GM18508 (cell line): ENCODE results near the gene MCC.

Source experiments
- ATAC-seq: cut with Tn5 transposase; IDR thresholded peaks from one replicate; pipeline ENCODE4 v1.9.1; 2021; ENCODE audit warnings: moderate number of reproducible peaks; ENCODE audit not compliant: insufficient read depth, unreplicated experiment

The MCC gene

GRCh38 chr5:113034182-113034773 is 454.0 kb downstream of the MCC start:
- ATAC-seq: no peak

DNA sequence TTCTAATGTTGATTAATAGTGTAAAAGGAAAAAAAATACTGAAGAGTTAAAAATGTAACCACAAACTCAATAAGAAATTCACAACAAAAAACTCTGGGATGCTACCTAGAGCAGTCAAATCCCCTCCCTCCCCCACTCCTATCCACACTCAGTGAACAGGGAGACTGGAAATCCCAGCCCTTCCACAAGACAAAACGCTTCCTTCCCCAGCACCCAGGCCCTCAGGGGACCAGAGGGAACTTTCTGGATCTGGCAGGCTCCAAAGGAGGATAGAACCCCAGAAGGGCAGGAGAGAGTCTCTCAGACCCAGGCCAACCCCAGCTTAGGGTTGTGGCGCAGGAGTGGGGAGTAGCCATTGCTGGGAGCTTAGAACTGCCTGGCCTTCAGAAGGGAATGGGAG is 456.7 kb downstream of the MCC start:
- no peak for ATAC-seq

DNA sequence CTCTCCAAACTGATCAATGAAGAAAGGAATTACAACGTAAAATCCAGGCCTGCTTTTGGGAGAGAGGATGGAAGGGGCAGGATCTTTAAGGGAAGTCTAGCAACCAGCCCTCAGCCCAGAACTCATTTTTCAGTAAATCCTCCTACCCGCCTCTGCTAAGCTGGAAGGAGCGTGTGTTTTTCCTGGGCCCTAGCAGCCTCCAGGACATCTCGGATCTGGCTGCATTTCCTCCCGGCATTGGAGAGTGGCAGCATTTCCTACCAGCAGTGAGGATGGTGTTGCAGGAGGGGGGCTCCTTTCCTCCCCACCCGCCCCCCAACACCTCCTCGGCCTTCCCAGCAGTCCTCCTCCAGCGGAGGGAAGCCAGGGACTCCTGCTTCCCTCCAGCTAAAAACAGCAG is 457.1 kb downstream of the MCC start:
- ATAC-seq: no peak

- no peak for ATAC-seq
Measured at GRCh38 chr5:113029614-113030013, 458.6 kb downstream of the MCC start.

GRCh38 chr5:113027431-113027830 is 460.8 kb downstream of the MCC start:
- ATAC-seq: no peak

DNA sequence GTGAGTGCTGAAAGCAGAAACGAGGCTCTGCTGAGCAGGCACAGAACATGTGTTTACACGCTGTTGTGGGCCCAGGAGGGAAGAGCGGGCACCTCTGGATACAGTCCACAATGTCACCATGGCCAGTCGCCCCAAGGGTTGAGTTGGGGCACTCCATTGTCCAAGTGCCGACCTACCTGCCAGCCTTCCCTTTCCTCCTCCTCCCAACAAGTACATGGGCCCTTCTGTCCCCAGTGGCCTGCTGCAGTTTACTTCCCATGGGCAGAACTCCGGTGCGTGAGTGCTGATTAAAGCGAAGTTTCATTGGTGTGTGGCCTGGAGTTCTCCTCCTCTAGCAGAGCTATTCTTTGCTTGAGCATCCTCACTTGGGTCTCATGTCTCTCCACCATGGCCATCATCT is 461.2 kb downstream of the MCC start:
- no peak for ATAC-seq

- no peak for ATAC-seq
Measured at GRCh38 chr5:113026211-113026610, 462.0 kb downstream of the MCC start.

GRCh38 chr5:113025596-113025995 is 462.7 kb downstream of the MCC start:
- no peak for ATAC-seq

DNA sequence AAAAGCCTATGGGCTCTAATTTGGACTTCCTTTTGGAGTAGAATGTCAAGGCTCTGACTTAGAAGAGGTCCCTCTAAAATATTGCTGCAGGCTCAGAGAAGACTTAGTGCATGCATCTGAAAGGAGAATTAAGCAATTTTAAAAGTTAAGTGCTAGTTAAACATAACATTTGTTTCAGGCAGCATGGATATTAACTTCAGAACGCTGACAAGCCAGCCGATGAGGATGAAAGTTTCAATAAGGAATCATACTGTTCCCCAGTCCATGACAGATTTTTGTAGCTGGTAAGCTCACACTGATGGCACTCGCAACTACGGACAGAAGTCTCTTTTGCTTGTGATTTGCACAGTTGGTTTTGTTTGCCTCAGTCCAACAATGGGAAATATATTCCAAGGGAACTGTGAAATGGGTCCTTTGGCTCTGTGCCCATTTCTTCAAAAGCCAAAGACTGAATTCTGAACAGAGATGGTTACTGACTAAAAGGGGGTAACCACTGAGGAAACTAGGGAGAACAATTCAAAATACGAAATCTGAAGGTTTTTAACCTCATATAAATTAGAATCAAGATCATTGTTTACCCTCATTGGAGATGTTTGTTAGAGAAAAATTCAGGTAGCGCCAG is 464.1 kb downstream of the MCC start:
- no peak for ATAC-seq

- peak; percentile 55 for ATAC-seq
Measured at GRCh38 chr5:113022661-113023060, 465.6 kb downstream of the MCC start.

DNA sequence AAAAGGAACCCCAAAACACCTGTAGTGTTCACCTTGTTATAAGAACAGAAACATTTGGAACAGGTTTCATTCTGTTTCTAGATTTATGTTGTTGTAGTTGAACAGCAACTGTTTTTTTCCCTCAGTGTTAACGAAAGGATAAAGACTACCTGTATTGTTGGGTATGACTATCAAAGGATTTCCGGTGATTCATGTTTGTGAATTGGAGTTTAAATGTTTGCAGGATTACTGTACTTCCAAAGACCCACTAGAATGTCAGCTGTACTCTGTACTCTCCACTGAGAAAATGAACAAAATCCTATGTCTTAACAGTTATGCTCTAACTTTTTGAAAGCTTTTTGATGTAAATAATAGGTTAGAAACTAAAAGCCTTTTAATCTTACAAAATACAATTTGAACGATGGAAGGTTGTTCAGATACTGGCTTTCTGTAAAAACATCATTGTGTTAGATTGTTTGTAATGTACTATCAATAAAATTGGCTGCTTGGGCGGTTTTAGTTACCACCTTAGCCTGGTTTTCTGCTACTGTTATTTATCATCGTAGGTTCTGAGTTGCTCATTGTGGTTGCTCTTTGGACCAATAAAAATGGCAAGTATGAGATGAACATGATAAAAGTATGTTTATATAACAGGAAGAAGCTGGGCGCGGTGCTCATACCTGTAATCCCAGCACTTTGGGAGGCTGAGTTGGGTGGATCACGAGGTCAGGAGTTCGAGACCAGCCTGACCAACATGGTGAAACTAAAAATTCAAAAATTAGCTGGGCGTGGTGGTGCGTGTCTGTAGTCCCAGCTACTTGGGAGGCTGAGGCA is 467.6 kb downstream of the MCC start:
- no peak for ATAC-seq

DNA sequence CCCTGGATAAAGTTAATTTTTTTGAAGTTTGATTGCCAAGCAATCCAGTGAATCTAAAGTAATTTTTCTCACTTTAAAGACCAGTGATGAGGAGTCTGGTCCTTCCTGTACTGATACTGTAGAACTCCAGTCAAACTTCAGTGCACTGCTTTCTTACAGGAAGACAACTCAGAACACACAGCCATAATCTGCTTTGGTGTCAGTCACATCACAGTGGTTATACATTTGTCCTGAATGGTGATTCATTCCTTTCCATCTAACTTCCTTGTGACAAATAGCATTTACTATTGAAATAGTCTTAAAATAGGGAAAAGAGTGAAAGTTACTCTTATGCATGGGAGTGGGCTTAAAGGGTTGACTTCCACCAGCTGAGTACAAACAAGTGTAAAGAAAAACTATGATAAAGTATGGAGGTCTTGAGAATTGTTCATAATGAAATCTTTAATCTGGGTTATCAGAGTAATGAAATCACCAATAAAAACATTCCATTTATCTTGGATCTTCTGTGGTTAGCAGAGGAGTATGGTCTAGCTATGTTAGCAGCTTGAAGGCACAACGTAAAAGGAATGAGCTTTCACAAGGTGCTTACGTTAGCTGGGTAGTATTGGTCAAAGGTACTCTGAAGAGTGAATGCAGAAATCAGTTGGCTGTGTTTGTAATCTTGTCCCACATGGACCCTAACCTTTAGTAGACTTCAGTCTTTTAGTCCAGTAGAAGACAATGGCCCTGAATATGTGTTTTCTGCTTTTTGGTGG is 470.2 kb downstream of the MCC start:
- ATAC-seq: no peak

GRCh38 chr5:113005454-113005853 is 482.8 kb downstream of the MCC start:
- no peak for ATAC-seq

DNA sequence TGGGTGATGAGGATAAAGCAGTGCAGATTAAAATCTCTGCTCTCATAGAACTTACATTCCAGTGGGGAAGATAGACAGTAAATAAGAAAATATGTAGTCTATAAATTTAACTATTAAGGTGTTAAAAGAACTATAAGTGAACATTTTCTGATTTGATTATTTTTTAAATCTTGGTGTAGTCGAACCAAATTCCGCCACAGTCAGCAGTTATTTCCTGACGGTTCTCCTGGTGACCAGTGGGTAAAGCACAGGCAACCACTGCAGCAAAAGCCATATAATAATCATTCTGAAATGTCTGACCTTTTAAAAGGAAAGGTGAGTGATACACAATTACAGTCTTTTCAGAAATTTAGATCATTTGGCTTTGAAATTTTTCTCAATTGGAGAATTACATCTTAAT is 484.5 kb downstream of the MCC start:
- no peak for ATAC-seq

- no peak for ATAC-seq
Measured at GRCh38 chr5:113002423-113002822, 485.8 kb downstream of the MCC start.

- ATAC-seq: no peak
Measured at GRCh38 chr5:113000466-113000865, 487.8 kb downstream of the MCC start.

GRCh38 chr5:112998296-112998695 is 490.0 kb downstream of the MCC start:
- no peak for ATAC-seq

- ATAC-seq: no peak
Measured at GRCh38 chr5:112996830-112997374, 491.4 kb downstream of the MCC start.

DNA sequence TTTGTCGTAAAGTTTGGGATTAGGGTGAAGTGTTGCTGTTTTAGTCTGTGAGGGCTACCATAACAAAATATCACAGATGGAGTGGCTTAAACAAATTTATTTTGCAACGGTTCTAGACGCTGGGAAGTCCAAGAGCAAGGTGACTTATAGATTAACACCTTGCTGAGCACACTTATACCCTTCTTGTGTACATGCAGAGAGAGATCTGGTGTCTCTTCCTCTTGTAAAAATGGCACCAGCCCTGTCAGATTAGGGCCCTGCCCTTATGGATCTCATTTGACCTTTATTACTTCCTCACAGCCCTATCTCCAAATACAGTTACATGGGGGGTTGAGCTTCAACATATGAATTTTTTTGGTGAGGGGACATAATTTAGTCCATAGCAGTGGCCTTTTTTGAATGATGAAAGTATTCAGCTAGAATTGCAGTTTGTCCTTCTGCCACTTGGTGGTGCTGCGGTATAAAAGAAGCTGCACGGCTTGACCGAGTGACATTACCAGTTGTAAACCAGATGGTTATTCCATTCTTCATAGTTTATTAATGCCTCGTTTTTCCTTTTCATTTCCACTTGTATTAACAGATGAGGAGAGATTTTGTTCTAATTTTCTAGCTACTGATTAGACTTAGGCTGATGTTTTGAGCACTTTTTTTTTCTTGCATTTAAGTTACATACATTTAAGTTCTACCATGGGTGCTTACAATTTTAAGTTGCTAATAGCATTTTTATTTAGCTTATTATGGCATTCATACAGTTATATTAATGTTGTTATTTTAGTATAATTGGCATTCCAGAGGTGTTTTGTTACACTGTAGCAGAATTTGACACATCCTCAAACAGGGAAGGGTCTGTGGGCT is 492.3 kb downstream of the MCC start:
- peak; percentile 72 for ATAC-seq

DNA sequence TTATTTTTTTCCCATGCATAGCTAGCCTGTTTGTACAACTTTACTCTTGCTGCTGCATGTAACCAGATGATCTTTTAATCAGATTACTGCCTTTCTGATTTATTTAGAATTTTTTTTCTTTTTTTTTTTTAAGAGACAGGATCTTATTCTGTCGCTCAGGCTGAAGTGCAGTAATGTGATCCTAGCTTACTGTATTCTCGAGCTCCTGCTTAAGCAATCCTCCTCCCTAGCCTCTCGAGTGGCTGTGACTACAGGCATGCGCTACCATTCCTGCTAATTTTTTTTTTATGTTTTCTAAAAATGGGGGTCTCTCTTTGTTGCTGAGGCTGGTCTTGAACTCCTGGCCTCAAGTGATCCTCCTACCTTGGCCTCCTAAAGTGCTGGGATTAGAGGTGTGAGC is 502.0 kb downstream of the MCC start:
- no peak for ATAC-seq
